Esophagus muscularis mucosa (tissue), 4 donors: ENCODE results near the gene DHRS9.
A peak's percentile ranks its signal among the peaks of the same experiment; 100 is the strongest.

Source experiments
- EP300 ChIP-seq: sonication (generic); formaldehyde crosslinking; IDR thresholded peaks from one replicate; pipeline ENCODE4 v1.6.1; 2017; ENCODE audit warnings: antibody characterized with exemption
- POLR2A ChIP-seq: fragments of 450-650 bp; IDR thresholded peaks from one replicate; pipeline ENCODE4 v1.6.1; 2017; ENCODE audit warnings: antibody characterized with exemption, moderate library complexity, mild to moderate bottlenecking, low read depth
- POLR2AphosphoS5 ChIP-seq, 2 donors: sonication (generic); formaldehyde crosslinking; IDR thresholded peaks; one replicate each; pipeline ENCODE4 v1.6.1; 2017; ENCODE audit warnings: antibody characterized with exemption in 2 of 2
- TF ChIP-seq, protein P1 (sequence below), 3 experiments: fragments of 200-600 bp in 2 of 3; fragments of 450-650 bp in 1 of 3; sonication (generic) in 2 of 3; IDR thresholded peaks; one replicate each; pipeline ENCODE4 v1.5.1; 2017 to 2019; ENCODE audit warnings: antibody characterized with exemption in 3 of 3, mild to moderate bottlenecking in 2 of 3, moderate library complexity in 1 of 3

DNA sequence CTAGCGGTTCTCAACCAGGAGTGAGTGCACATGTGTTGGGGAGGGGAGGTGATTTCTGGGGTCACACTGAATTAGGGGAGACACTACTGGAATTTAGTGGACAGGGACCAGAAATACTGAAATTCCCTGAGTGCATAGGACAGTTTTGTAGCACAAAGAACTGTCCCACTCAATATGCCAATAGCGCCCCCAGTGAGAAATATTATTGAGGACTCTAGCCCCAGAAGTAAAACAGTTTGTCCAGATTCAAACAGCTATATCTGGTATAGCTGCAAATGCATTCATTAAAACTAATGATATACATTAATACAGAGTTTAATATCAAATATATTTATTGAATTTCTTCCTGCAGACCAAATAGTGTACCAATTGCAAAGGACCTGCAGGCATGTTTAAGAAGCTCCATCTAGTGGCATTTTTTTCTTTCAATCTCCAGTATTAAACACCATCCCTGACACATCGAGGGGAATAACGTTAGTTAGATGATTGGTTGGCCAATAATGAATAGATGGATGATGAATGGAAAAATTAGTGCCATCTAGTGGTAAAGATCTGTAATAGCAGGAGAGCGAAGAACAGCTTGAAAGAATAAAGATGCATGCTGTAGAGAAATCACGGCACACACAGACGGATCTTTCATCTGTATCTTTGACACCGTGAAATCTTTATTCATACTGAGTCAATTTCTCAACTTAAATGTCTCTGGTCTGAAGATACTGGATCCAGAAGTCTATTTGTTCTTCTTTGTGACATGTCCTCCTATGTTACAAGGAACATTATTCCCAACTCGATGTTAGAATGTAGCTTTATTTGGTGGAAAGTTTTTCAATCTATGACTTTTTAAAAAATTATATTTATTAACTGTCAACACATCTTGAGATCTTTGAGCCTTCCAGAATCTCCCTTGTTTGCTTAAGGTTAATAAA is 62.5 kb downstream of the DHRS9 start:
- TF ChIP-seq, protein P1, sequence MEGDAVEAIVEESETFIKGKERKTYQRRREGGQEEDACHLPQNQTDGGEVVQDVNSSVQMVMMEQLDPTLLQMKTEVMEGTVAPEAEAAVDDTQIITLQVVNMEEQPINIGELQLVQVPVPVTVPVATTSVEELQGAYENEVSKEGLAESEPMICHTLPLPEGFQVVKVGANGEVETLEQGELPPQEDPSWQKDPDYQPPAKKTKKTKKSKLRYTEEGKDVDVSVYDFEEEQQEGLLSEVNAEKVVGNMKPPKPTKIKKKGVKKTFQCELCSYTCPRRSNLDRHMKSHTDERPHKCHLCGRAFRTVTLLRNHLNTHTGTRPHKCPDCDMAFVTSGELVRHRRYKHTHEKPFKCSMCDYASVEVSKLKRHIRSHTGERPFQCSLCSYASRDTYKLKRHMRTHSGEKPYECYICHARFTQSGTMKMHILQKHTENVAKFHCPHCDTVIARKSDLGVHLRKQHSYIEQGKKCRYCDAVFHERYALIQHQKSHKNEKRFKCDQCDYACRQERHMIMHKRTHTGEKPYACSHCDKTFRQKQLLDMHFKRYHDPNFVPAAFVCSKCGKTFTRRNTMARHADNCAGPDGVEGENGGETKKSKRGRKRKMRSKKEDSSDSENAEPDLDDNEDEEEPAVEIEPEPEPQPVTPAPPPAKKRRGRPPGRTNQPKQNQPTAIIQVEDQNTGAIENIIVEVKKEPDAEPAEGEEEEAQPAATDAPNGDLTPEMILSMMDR (IDR thresholded peaks at IDR 0.05): peak; percentile 62 to 90 (median 77)
- no peak for TF ChIP-seq POLR2A
- TF ChIP-seq POLR2AphosphoS5 (IDR thresholded peaks at IDR 0.05): no peak
- no peak for TF ChIP-seq EP300
